Lower leg skin (tissue), 4 donors: Measurements from ENCODE around the gene SKAP1. TPM values are rescaled to one million over a fixed set of nuclear protein-coding genes. Genes with fewer than 3 reads are reported as not detected.

Experiments used
- DNase-seq, 2 donors: peaks; one replicate each; pipeline ENCODE4 v3.0.0-alpha.2; 2019; ENCODE audit warnings: low spot score in 2 of 2
- H3K4me3 ChIP-seq: fragments of 200-600 bp; sonication (generic); 2 replicates; pipeline ENCODE4 v1.5.1; 2017; ENCODE audit warnings: mild to moderate bottlenecking, low read depth; ENCODE audit not compliant: poor library complexity, severe bottlenecking
- POLR2A ChIP-seq, 2 donors: fragments of 450-650 bp; IDR thresholded peaks; one replicate each; pipeline ENCODE4 v1.6.1; 2016 to 2017; ENCODE audit warnings: antibody characterized with exemption in 2 of 2, mild to moderate bottlenecking in 1 of 2, moderate library complexity in 1 of 2
- whole genome bisulfite sequencing, 2 donors: methylation state at CpG; one replicate each; pipeline ENCODE4 v1.1.5; 2018; 5-methylcytosine and 5-hydroxymethylcytosine counted together
- intact Hi-C: fragments of 100-400 bp; cut with DNase I; formaldehyde crosslinking; loops from one replicate; pipeline ENCODE4 v1.15.0; 2023; ENCODE audit warnings: low total_unique reads
- total RNA-seq, 4 donors: library from RNA; depleted of rRNA; stranded (reverse); fragments of >200 nt; gene quantifications; one replicate each; pipeline ENCODE4 v1.1.0, GENCODE V29; 2016
- TF ChIP-seq, protein P1 (sequence below), 3 donors: fragments of 450-650 bp; IDR thresholded peaks; one replicate each; pipeline ENCODE4 v1.5.1; 2016; ENCODE audit warnings: antibody characterized with exemption in 3 of 3, mild to moderate bottlenecking in 3 of 3, moderate library complexity in 2 of 3

Gene SKAP1
- total RNA-seq, 4 donors from 2014 or later, result 0.99 to 1.2 TPM; not detected in 2

DNA sequence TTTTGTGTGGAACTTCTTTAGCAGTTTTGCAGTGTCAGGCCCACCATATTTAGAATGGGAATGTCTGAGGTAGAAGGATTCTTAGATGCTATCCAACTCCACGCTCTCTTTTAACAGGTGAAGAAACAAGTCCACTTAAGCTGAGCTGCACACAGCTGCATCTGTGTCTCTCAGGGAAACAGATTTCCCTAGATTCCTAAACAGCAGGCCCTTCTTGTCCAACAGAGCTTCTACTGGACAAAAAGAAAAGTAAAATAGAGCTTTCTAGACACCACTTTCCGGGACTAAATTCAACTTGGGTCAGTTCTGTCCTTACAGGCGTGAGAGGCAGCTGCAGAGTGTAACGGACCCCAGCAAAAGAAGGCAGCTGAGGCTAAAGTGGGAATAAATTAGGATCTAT, 270.8 kb downstream of the SKAP1 start:
- H3K4me3 ChIP-seq, result no peak overlapping the region
- intact Hi-C loops, result no loop called here
- DNase-seq, result no peak
- TF ChIP-seq POLR2A (IDR thresholded peaks at IDR 0.05), result no peak
- TF ChIP-seq, protein P1, sequence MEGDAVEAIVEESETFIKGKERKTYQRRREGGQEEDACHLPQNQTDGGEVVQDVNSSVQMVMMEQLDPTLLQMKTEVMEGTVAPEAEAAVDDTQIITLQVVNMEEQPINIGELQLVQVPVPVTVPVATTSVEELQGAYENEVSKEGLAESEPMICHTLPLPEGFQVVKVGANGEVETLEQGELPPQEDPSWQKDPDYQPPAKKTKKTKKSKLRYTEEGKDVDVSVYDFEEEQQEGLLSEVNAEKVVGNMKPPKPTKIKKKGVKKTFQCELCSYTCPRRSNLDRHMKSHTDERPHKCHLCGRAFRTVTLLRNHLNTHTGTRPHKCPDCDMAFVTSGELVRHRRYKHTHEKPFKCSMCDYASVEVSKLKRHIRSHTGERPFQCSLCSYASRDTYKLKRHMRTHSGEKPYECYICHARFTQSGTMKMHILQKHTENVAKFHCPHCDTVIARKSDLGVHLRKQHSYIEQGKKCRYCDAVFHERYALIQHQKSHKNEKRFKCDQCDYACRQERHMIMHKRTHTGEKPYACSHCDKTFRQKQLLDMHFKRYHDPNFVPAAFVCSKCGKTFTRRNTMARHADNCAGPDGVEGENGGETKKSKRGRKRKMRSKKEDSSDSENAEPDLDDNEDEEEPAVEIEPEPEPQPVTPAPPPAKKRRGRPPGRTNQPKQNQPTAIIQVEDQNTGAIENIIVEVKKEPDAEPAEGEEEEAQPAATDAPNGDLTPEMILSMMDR (IDR thresholded peaks at IDR 0.05), result no peak
- WGBS, 2 donors, result 91 to 94% methylated on average over 4 of the region's 4 CpGs

DNA sequence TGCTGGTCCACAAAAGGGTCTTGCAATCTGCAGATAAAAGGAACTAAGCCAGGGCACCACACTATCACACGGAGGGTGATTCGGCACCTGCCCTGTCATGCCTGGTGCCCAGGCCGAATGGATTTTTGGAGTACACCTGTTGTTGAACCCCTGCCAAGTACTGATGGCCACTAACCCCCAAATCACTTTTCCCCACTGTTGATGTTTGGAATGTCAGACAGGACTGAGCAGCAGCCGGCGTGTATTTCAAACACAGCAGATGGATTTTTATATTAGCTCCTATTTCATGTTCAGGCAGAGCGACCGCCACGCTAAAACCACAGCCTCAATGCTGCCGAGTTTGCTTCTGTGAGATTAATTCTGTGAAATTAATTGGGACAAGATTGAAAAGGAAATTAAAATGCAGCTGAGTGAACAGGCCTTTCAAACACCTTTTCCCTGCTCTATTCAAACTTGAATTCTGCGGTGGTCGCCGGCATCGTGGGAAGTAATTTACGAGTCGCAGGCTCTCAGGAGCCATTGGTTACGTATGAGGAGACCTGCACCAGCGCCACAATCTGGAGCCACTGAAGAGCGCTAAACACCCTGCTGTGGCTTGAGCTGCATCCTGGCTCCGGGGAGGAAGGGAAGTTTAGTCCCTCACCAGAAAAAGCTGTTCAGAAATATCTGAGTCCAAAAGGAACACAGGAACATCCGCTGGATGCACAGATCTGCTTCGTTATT, 274.0 kb downstream of the SKAP1 start:
- no peak overlapping the region for H3K4me3 ChIP-seq
- no peak for DNase-seq
- WGBS, 2 donors, result 42 to 45% methylated on average over 21 of the region's 21 CpGs

DNA sequence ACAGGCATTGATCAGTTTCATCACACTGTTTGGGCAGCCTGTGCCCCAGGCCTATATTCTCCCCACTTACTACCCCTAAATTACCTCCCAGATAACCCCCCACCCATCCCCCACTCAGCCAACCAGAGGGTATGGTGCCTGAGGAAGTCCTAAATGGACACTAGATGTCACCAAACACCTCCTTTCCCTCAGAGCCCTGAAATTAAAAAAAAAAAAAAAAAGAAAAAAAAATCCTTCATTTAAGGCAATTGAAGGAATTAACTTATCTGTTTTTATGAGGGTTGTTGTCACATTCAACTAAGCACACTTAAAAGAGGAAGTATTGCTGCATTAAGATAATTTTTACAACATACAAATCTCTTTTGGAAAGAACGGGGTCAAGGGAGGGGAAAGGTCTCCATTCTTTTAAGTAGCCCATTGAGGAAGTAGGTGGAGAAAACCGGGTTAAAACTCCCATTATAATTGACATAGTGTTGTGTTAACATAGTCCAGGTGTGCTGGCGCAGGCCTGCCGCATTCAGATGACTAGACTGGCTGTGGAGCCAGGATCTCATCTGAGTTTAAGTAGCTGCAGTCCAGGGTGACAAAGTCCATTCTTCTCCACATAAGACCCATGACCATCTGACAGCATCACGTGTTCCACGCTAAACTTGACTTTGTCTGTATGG, 276.2 kb downstream of the SKAP1 start:
- no peak overlapping the region for H3K4me3 ChIP-seq
- no peak for DNase-seq
- WGBS, 2 donors, result 42 to 47% methylated on average over 6 of the region's 6 CpGs
- TF ChIP-seq POLR2A (IDR thresholded peaks at IDR 0.05), result no peak
- intact Hi-C loops, result no loop called here

More for the DNA sequence above, 274.0 kb downstream of the SKAP1 start:
- intact Hi-C loops, result no loop called here
- TF ChIP-seq POLR2A (IDR thresholded peaks at IDR 0.05), result no peak
- TF ChIP-seq, protein P1 (IDR thresholded peaks at IDR 0.05), result no peak

DNA sequence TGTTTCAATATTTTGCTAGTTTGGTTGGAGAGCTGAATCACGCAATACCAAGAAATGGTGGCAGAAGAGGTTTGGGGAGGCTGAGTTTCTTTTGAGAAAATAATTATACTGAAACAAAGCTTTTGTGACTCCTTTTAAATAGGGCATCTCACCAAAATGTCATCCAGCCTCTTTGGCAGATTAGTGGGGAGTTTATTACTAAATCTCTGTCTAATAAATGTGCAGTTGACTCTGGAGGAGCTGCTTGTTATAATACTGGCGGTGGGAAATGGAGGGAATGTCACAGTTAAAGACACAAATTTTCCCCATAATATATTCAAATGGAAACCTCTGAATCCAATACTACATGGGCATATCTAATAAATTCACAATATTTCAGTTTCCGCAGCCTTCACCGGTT, 277.7 kb downstream of the SKAP1 start:
- TF ChIP-seq POLR2A (IDR thresholded peaks at IDR 0.05), result no peak
- TF ChIP-seq, protein P1 (IDR thresholded peaks at IDR 0.05), result no peak
- WGBS, 2 donors, result 68 to 71% methylated on average over 4 of the region's 4 CpGs
- H3K4me3 ChIP-seq, result no peak overlapping the region
- DNase-seq, result no peak
- intact Hi-C loops, result no loop called here

DNA sequence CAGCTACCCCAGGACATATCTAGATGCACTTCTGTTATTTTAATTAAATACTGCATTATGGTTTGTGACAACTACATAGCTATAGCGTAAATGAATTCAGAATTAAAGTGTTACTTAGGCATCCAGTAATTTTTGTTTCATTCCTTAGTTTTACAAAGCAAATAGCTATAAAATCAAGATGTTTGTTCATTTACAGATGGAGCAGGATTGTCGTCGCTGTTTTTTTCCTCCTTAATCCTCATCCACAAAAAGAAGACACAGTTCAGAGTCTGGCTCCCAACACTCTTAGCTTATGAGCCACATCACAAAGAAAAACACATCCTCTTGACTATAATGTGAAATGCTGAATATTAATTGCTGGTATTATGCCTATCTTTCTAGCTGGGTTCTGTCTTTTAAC, 278.8 kb downstream of the SKAP1 start:
- no peak for DNase-seq
- TF ChIP-seq, protein P1 (IDR thresholded peaks at IDR 0.05), result no peak
- TF ChIP-seq POLR2A (IDR thresholded peaks at IDR 0.05), result no peak
- 74 to 77% methylated on average over 3 of the region's 3 CpGs for WGBS, 2 donors
- no peak overlapping the region for H3K4me3 ChIP-seq
- intact Hi-C loops, result no loop called here

DNA sequence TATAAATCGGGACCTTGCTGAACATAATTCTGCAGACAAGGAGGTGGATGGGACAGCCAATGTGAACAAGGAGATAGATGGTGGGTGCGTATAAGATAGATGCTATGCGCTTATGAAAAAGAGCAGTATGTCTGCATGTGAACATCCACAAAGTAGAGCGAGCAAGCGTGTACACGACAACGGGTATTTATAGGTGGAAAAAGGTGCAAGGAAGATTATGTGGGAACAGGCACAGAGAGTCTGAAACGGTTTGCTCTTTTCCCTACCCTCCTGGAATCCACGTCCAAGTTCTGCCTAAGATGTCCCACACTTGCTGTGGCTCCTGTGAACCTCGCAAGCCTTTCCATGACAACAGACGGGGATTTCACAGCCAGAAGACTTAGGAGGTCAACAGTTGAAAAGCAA, 279.4 kb downstream of the SKAP1 start:
- no peak for DNase-seq
- TF ChIP-seq, protein P1 (IDR thresholded peaks at IDR 0.05), result no peak
- no peak for TF ChIP-seq POLR2A (IDR thresholded peaks at IDR 0.05)
- intact Hi-C loops, result no loop called here
- WGBS, 2 donors, result 61 to 66% methylated on average over 11 of the region's 11 CpGs
- no peak overlapping the region for H3K4me3 ChIP-seq
